22Rv1 (cell line): Measurements from ENCODE around the gene TATDN2.

ENCODE experiments used
- H3K27ac ChIP-seq: fragments of 450-650 bp; 2 replicates; pipeline ENCODE4 v1.5.1; 2017
- CTCF ChIP-seq: fragments of 450-650 bp; IDR thresholded peaks from 2 replicates; pipeline ENCODE4 v1.5.1; 2017; ENCODE audit warnings: mild to moderate bottlenecking
- ZFX ChIP-seq: fragments of 450-650 bp; IDR thresholded peaks from 2 replicates; pipeline ENCODE4 v1.6.1; 2017; ENCODE audit warnings: antibody characterized with exemption, borderline replicate concordance

TATDN2 gene

GRCh38 chr3:10249833-10250232, 1.6 kb downstream of the TATDN2 start:
- TF ChIP-seq CTCF, result no peak
- no peak for TF ChIP-seq ZFX
- peak overlapping the region; percentile 82; the same call in 1 of the 2 replicates for H3K27ac ChIP-seq

GRCh38 chr3:10251006-10251405, 2.7 kb downstream of the TATDN2 start:
- H3K27ac ChIP-seq, result no peak overlapping the region
- TF ChIP-seq ZFX (no peak), CTCF (no peak)

- TF ChIP-seq CTCF, result no peak
- no peak overlapping the region for H3K27ac ChIP-seq
Measured at GRCh38 chr3:10253731-10254130, 5.5 kb downstream of the TATDN2 start.

GRCh38 chr3:10255835-10256234, 7.6 kb downstream of the TATDN2 start:
- H3K27ac ChIP-seq, result no peak overlapping the region
- no peak for TF ChIP-seq CTCF
- TF ChIP-seq ZFX, result no peak

GRCh38 chr3:10259036-10259435, 10.8 kb downstream of the TATDN2 start:
- TF ChIP-seq ZFX, result no peak
- no peak for TF ChIP-seq CTCF
- no peak overlapping the region for H3K27ac ChIP-seq

- TF ChIP-seq ZFX (no peak), CTCF (no peak)
- H3K27ac ChIP-seq, result no peak overlapping the region
Measured at GRCh38 chr3:10259798-10260197, 11.5 kb downstream of the TATDN2 start.

GRCh38 chr3:10260211-10260701, 12.0 kb downstream of the TATDN2 start:
- TF ChIP-seq ZFX (no peak), CTCF (no peak)
- H3K27ac ChIP-seq, result no peak overlapping the region
